Posterior vena cava (tissue), 2 donors: ENCODE data around the gene BLNK. TPM values are rescaled to one million over a fixed set of nuclear protein-coding genes. Genes with fewer than 3 reads are reported as not detected.

Experiments used
- DNase-seq: peaks from one replicate; pipeline ENCODE4 v3.0.0-alpha.2; 2020; ENCODE audit warnings: low spot score
- intact Hi-C, 2 donors: fragments of 100-400 bp; cut with DNase I; formaldehyde crosslinking; loops; one replicate each; pipeline versions ENCODE4 v1.14.1 to v1.14.2; 2022 to 2023
- total RNA-seq, 2 donors: library from RNA; stranded (reverse); fragmentation: NEBNext Ultra II Directional; extraction: Animal tissue kit (Norgen Biotek cat#: 25700); gene quantifications; one replicate each; pipeline ENCODE4 v1.2.1, GENCODE V29; 2021
- donor health status: DM: yes; HTN: yes; CAD: no.
- donor health status: DM: yes; HTN: yes; CAD: no.

The BLNK gene
- total RNA-seq, 2 donors from 2014 or later = 3.2 to 4.1 TPM

GRCh38 chr10:96290368-96291133 lies 19.2 kb upstream of the BLNK start:
- DNase-seq = no peak
- intact Hi-C loops = loop anchor here (5.0 kb wide), 2 partner anchors 58 to 63 kb away; no protein-coding TSS in a partner anchor

GRCh38 chr10:96289218-96289910 lies 18.0 kb upstream of the BLNK start:
- intact Hi-C loops = loop anchor here in 1 of 2 donors (5.0 kb wide), 1 partner anchor 1282 kb away; no protein-coding TSS in a partner anchor
- no peak for DNase-seq

GRCh38 chr10:96288151-96288621 lies 16.8 kb upstream of the BLNK start:
- intact Hi-C loops = loop anchor here in 1 of 2 donors (5.0 kb wide), 1 partner anchor 1281 kb away; no protein-coding TSS in a partner anchor
- DNase-seq = no peak

- intact Hi-C loops = loop anchor here in 1 of 2 donors (5.0 kb wide), 1 partner anchor 1280 kb away; no protein-coding TSS in a partner anchor
- no peak for DNase-seq
Observed at GRCh38 chr10:96287392-96288105, 16.2 kb upstream of the BLNK start.

GRCh38 chr10:96285331-96285752 lies 14.0 kb upstream of the BLNK start:
- intact Hi-C loops = loop anchor here in 1 of 2 donors (5.0 kb wide), 1 partner anchor 1278 kb away; no protein-coding TSS in a partner anchor
- no peak for DNase-seq

- intact Hi-C loops = no loop called here
- DNase-seq = no peak
Observed at GRCh38 chr10:96283756-96284155, 12.4 kb upstream of the BLNK start.

GRCh38 chr10:96283351-96283750 lies 12.0 kb upstream of the BLNK start:
- DNase-seq = no peak
- intact Hi-C loops = no loop called here

GRCh38 chr10:96281444-96282029 lies 10.2 kb upstream of the BLNK start:
- intact Hi-C loops = no loop called here
- DNase-seq = no peak

- intact Hi-C loops = no loop called here
- no peak for DNase-seq
Observed at GRCh38 chr10:96280859-96281258, 9.5 kb upstream of the BLNK start.

GRCh38 chr10:96279191-96279641 lies 7.8 kb upstream of the BLNK start:
- intact Hi-C loops = no loop called here
- DNase-seq = no peak

GRCh38 chr10:96276831-96277230 lies 5.5 kb upstream of the BLNK start:
- intact Hi-C loops = no loop called here
- no peak for DNase-seq

GRCh38 chr10:96276426-96276825 lies 5.1 kb upstream of the BLNK start:
- intact Hi-C loops = no loop called here
- no peak for DNase-seq

GRCh38 chr10:96275685-96276418 lies 4.5 kb upstream of the BLNK start:
- DNase-seq = no peak
- intact Hi-C loops = no loop called here

- intact Hi-C loops = no loop called here
- no peak for DNase-seq
Observed at GRCh38 chr10:96272316-96273280, 1.2 kb upstream of the BLNK start.

- intact Hi-C loops = no loop called here
- DNase-seq = no peak
Observed at GRCh38 chr10:96270571-96270970, 798 bp downstream of the BLNK start.

- intact Hi-C loops = no loop called here
- no peak for DNase-seq
Observed at GRCh38 chr10:96269438-96270300, 1.7 kb downstream of the BLNK start.
